HepG2 (cell line): Measurements from ENCODE around the gene SLCO4A1. TPM values are rescaled to one million over a fixed set of nuclear protein-coding genes. Genes with fewer than 3 reads are reported as not detected.
A peak's percentile ranks its signal among the peaks of the same experiment; 100 is the strongest.

Source experiments
- ATM ChIP-seq: fragments of 450-650 bp; IDR thresholded peaks from 2 replicates; pipeline ENCODE4 v1.7.1; 2017; ENCODE audit warnings: mild to moderate bottlenecking, borderline replicate concordance
- HMG20B ChIP-seq: conservative IDR thresholded peaks from 2 replicates; pipeline ENCODE4 v1.6.1; 2016; ENCODE audit warnings: missing genetic modification reagents, missing compliant biosample characterization
- HNRNPL ChIP-seq: fragments of 200-400 bp; formaldehyde crosslinking; IDR thresholded peaks from 2 replicates; pipeline ENCODE4 v1.6.1; 2017; ENCODE audit warnings: mild to moderate bottlenecking, low read depth, low read length
- HNRNPUL1 ChIP-seq: fragments of 200-400 bp; formaldehyde crosslinking; IDR thresholded peaks from 2 replicates; pipeline ENCODE4 v1.6.1; 2017; ENCODE audit warnings: low read depth, mild to moderate bottlenecking, low read length, moderate library complexity
- JUNB ChIP-seq: sonication (generic); formaldehyde crosslinking; IDR thresholded peaks from 2 replicates; pipeline ENCODE4 v1.8.0; 2022; ENCODE audit warnings: missing genetic modification reagents, mild to moderate bottlenecking, borderline replicate concordance
- NCOR1 ChIP-seq: fragments of 200-600 bp; sonication (generic); IDR thresholded peaks from 2 replicates; pipeline ENCODE4 v1.7.0; 2017; ENCODE audit warnings: antibody characterized with exemption, low read length, borderline replicate concordance
- RBAK ChIP-seq: sonication (generic); formaldehyde crosslinking; IDR thresholded peaks from 2 replicates; pipeline ENCODE4 v1.5.1; 2020; ENCODE audit warnings: mild to moderate bottlenecking, missing genetic modification reagents
- SAFB2 ChIP-seq: sonication (generic); formaldehyde crosslinking; IDR thresholded peaks from 2 replicates; pipeline ENCODE4 v1.5.1; 2020; ENCODE audit warnings: missing genetic modification reagents, low read depth, mild to moderate bottlenecking, borderline replicate concordance
- SMARCE1 ChIP-seq: fragments of 450-650 bp; IDR thresholded peaks from 2 replicates; pipeline ENCODE4 v1.6.1; 2017; ENCODE audit warnings: borderline replicate concordance
- ZNF253 ChIP-seq: sonication (generic); formaldehyde crosslinking; IDR thresholded peaks from 2 replicates; pipeline ENCODE4 v1.8.0; 2022; ENCODE audit warnings: mild to moderate bottlenecking, missing genetic modification reagents, borderline replicate concordance
- polyA plus RNA-seq, 8 experiments: library from polyadenylated mRNA; depleted of rRNA in 3 of 8; stranded (reverse) in 7 of 8; unstranded in 1 of 8; fragments of >200 nt; fragmentation: Illumina TruSeq in 4 of 8; extraction: Trizol in 4 of 8; gene quantifications; 2 replicates each; pipeline versions ENCODE4 v1.2.1 to v1.2.3, GENCODE V29; 2011 to 2016; ENCODE audit warnings: low read depth in 4 of 8, missing spikeins in 1 of 8, mixed read lengths in 1 of 8; ENCODE audit not compliant: insufficient read depth in 1 of 8
- total RNA-seq, 5 experiments: library from RNA; depleted of rRNA; stranded (reverse); fragments of >200 nt; fragmentation: Illumina TruSeq; extraction: Trizol; gene quantifications; 2 replicates each; pipeline ENCODE4 v1.2.3, GENCODE V29; 2016; ENCODE audit warnings: low read depth in 1 of 5
- TF ChIP-seq, protein P1 (sequence below): sonication (generic); formaldehyde crosslinking; IDR thresholded peaks from 2 replicates; pipeline ENCODE4 v1.5.0; 2020; ENCODE audit warnings: mild to moderate bottlenecking, missing genetic modification reagents, borderline replicate concordance
- TF ChIP-seq, protein P2 (sequence below): sonication (generic); formaldehyde crosslinking; IDR thresholded peaks from 2 replicates; pipeline ENCODE4 v1.4.0; 2020; ENCODE audit warnings: missing genetic modification reagents
- TF ChIP-seq, protein P3 (sequence below): sonication (generic); formaldehyde crosslinking; IDR thresholded peaks from 2 replicates; pipeline ENCODE4 v1.5.1; 2020; ENCODE audit warnings: missing genetic modification reagents, mild to moderate bottlenecking, borderline replicate concordance
- TF ChIP-seq, protein P4 (sequence below): fragments of 450-650 bp; IDR thresholded peaks from 2 replicates; pipeline ENCODE4 v1.6.1; 2017; ENCODE audit warnings: mild to moderate bottlenecking
- TF ChIP-seq, protein P5 (sequence below): sonication (generic); formaldehyde crosslinking; IDR thresholded peaks from 2 replicates; pipeline ENCODE4 v1.4.0; 2020; ENCODE audit warnings: mild to moderate bottlenecking, missing genetic modification reagents

SLCO4A1 gene
- total and polyA plus RNA-seq, 2 of the 13 experiments (the other 11 are each of a cell fraction or from before 2014, with no cell fraction given): 55.5 to 112 TPM

DNA sequence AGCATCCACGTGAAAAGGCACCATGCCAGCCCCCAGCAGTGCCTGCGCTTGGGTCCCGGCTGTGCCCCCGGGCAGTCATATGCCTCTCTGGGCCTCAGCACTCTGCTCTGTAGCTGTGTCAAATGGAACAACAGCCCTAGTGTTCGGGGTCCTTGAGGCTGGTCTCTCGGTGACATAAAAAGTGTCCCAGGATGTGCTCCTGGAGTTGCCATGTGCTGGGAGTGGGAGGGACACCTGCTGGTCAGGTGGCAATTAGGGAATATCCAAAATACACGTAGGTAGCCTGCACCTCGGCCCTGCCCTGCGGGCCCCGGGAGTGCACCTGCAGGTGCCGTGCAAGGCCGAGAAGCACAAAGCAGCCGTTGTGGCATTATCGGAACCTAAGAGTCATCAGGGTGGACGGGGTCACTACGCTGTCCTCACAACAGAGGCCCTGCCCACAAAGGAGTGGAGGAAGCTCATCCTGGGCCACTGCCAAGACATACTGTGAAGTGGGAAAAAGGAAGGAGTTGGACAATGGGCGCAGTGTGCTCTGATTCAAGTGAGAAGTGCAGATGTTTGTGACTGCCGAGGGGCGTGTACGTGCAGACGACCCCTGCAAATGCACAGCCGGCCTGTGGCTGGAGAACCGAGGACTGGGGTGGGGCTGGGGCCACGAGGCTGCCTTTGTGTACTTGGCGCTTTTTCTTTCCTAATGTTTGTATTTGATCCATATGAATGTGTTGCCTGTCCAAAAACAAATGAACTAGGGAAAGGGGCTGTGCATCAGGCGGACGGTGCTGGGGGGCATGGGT is 24.6 kb downstream of the SLCO4A1 start (continued):
- TF ChIP-seq HNRNPL: peak; percentile 96
- TF ChIP-seq, protein P1, sequence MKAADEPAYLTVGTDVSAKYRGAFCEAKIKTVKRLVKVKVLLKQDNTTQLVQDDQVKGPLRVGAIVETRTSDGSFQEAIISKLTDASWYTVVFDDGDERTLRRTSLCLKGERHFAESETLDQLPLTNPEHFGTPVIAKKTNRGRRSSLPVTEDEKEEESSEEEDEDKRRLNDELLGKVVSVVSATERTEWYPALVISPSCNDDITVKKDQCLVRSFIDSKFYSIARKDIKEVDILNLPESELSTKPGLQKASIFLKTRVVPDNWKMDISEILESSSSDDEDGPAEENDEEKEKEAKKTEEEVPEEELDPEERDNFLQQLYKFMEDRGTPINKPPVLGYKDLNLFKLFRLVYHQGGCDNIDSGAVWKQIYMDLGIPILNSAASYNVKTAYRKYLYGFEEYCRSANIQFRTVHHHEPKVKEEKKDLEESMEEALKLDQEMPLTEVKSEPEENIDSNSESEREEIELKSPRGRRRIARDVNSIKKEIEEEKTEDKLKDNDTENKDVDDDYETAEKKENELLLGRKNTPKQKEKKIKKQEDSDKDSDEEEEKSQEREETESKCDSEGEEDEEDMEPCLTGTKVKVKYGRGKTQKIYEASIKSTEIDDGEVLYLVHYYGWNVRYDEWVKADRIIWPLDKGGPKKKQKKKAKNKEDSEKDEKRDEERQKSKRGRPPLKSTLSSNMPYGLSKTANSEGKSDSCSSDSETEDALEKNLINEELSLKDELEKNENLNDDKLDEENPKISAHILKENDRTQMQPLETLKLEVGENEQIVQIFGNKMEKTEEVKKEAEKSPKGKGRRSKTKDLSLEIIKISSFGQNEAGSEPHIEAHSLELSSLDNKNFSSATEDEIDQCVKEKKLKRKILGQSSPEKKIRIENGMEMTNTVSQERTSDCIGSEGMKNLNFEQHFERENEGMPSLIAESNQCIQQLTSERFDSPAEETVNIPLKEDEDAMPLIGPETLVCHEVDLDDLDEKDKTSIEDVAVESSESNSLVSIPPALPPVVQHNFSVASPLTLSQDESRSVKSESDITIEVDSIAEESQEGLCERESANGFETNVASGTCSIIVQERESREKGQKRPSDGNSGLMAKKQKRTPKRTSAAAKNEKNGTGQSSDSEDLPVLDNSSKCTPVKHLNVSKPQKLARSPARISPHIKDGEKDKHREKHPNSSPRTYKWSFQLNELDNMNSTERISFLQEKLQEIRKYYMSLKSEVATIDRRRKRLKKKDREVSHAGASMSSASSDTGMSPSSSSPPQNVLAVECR: peak; percentile 94
- TF ChIP-seq, protein P2, sequence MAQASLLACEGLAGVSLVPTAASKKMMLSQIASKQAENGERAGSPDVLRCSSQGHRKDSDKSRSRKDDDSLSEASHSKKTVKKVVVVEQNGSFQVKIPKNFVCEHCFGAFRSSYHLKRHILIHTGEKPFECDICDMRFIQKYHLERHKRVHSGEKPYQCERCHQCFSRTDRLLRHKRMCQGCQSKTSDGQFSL: no peak
- TF ChIP-seq, protein P3, sequence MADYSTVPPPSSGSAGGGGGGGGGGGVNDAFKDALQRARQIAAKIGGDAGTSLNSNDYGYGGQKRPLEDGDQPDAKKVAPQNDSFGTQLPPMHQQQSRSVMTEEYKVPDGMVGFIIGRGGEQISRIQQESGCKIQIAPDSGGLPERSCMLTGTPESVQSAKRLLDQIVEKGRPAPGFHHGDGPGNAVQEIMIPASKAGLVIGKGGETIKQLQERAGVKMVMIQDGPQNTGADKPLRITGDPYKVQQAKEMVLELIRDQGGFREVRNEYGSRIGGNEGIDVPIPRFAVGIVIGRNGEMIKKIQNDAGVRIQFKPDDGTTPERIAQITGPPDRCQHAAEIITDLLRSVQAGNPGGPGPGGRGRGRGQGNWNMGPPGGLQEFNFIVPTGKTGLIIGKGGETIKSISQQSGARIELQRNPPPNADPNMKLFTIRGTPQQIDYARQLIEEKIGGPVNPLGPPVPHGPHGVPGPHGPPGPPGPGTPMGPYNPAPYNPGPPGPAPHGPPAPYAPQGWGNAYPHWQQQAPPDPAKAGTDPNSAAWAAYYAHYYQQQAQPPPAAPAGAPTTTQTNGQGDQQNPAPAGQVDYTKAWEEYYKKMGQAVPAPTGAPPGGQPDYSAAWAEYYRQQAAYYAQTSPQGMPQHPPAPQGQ (CRISPR knock-in tag): 0 out of 2 replicates have a peak, but pooled peaks have one; percentile 80
- TF ChIP-seq RBAK (CRISPR knock-in tag): no peak
- TF ChIP-seq HNRNPUL1: no peak
- no peak; the same call in none of the 2 replicates for TF ChIP-seq SAFB2
- TF ChIP-seq, protein P4, sequence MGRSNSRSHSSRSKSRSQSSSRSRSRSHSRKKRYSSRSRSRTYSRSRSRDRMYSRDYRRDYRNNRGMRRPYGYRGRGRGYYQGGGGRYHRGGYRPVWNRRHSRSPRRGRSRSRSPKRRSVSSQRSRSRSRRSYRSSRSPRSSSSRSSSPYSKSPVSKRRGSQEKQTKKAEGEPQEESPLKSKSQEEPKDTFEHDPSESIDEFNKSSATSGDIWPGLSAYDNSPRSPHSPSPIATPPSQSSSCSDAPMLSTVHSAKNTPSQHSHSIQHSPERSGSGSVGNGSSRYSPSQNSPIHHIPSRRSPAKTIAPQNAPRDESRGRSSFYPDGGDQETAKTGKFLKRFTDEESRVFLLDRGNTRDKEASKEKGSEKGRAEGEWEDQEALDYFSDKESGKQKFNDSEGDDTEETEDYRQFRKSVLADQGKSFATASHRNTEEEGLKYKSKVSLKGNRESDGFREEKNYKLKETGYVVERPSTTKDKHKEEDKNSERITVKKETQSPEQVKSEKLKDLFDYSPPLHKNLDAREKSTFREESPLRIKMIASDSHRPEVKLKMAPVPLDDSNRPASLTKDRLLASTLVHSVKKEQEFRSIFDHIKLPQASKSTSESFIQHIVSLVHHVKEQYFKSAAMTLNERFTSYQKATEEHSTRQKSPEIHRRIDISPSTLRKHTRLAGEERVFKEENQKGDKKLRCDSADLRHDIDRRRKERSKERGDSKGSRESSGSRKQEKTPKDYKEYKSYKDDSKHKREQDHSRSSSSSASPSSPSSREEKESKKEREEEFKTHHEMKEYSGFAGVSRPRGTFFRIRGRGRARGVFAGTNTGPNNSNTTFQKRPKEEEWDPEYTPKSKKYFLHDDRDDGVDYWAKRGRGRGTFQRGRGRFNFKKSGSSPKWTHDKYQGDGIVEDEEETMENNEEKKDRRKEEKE: no peak
- TF ChIP-seq ATM: no peak
- TF ChIP-seq NCOR1: peak; percentile 85; the same call in 1 of the 2 replicates
- peak; percentile 86; the same call in 1 of the 2 replicates for TF ChIP-seq ZNF253 (CRISPR knock-in tag)
- no peak; the same call in 1 of the 2 replicates for TF ChIP-seq HMG20B (CRISPR knock-in tag)
- TF ChIP-seq, protein P5, sequence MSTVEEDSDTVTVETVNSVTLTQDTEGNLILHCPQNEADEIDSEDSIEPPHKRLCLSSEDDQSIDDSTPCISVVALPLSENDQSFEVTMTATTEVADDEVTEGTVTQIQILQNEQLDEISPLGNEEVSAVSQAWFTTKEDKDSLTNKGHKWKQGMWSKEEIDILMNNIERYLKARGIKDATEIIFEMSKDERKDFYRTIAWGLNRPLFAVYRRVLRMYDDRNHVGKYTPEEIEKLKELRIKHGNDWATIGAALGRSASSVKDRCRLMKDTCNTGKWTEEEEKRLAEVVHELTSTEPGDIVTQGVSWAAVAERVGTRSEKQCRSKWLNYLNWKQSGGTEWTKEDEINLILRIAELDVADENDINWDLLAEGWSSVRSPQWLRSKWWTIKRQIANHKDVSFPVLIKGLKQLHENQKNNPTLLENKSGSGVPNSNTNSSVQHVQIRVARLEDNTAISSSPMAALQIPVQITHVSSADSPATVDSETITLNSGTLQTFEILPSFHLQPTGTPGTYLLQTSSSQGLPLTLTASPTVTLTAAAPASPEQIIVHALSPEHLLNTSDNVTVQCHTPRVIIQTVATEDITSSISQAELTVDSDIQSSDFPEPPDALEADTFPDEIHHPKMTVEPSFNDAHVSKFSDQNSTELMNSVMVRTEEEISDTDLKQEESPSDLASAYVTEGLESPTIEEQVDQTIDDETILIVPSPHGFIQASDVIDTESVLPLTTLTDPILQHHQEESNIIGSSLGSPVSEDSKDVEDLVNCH (CRISPR knock-in tag): no peak
- TF ChIP-seq SMARCE1: no peak
- peak; percentile 65; the same call in 1 of the 2 replicates for TF ChIP-seq JUNB (CRISPR knock-in tag)
